Activated B cell treated with CpG ODN at 0.5 μM for 24 hours (primary cell): ENCODE data around the gene GABRB2. TPM values are rescaled to one million over a fixed set of nuclear protein-coding genes. Genes with fewer than 3 reads are reported as not detected.

ENCODE experiments used
- ATAC-seq: fragments of 200-7000 bp; cut with Tn5 transposase; one replicate; pipeline ENCODE4 v1.10.0; 2021; ENCODE audit warnings: low read depth, mild to moderate bottlenecking, moderate library complexity
- CTCF ChIA-PET: fragments of 350-600 bp; sonication (Branson Sonifier 250); formaldehyde crosslinking; loops from one replicate; lab custom pipeline; 2021; ENCODE audit warnings: antibody characterized with exemption; lab: Charles Lee
- POLR2A ChIA-PET: fragments of 350-600 bp; sonication (Branson Sonifier 250); formaldehyde crosslinking; loops from one replicate; lab custom pipeline; 2021; ENCODE audit warnings: antibody characterized with exemption; lab: Charles Lee
- DNase-seq: peaks from one replicate; pipeline ENCODE4 v3.0.0; 2022
- H3K27ac Mint-ChIP-seq: one replicate; pipeline ENCODE4 v1.8.0; 2020; ENCODE audit warnings: mixed read lengths
- H3K27me3 Mint-ChIP-seq: one replicate; pipeline ENCODE4 v1.8.0; 2021; ENCODE audit warnings: mixed read lengths
- H3K36me3 Mint-ChIP-seq: one replicate; pipeline ENCODE4 v1.8.0; 2021; ENCODE audit warnings: low read depth, mixed read lengths
- H3K4me1 Mint-ChIP-seq: one replicate; pipeline ENCODE4 v1.8.0; 2021; ENCODE audit warnings: mixed read lengths
- H3K4me3 Mint-ChIP-seq: one replicate; pipeline ENCODE4 v1.8.0; 2020; ENCODE audit warnings: mild to moderate bottlenecking, mixed read lengths
- H3K9me3 Mint-ChIP-seq: one replicate; pipeline ENCODE4 v1.8.0; 2020; ENCODE audit warnings: mixed read lengths
- intact Hi-C: fragments of 100-400 bp; cut with micrococcal nuclease; formaldehyde crosslinking; loops from one replicate; pipeline ENCODE4 v1.15.1; 2024
- total RNA-seq: library from RNA; stranded (reverse); gene quantifications from 2 replicates; pipeline ENCODE4 v1.2.3, GENCODE V29; 2022
- TF ChIP-seq, protein P1 (sequence below): fragments of 200-600 bp; IDR thresholded peaks from one replicate; pipeline ENCODE4 v1.8.0; 2022; ENCODE audit warnings: antibody characterized with exemption, mild to moderate bottlenecking

GABRB2 gene
- total RNA-seq, 1 donor from 2014 or later, result not detected

DNA sequence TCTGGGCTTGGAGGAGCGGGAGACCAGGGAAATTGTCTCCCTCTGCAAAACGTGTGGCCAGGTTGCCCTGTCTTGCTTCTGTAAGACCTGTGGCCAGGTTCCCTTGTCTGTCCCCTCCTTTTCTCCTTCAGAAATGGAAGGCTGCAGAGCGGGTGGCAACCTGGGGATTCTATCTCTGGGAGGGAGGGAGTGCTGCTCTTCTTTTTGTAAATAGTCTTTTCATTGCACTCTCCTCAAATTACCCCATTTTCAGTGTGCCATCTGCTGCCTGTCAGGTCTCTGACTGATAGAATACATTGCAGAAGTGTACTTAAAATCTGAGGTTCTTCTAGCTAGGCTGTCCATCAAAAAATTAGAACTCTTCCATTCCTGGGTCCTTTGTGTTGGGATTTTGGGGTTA lies 126.0 kb downstream of the GABRB2 start:
- POLR2A ChIA-PET, result no interaction called here
- no peaks in the 10 kb centered on the region for H3K9me3 Mint-ChIP-seq
- TF ChIP-seq, protein P1, sequence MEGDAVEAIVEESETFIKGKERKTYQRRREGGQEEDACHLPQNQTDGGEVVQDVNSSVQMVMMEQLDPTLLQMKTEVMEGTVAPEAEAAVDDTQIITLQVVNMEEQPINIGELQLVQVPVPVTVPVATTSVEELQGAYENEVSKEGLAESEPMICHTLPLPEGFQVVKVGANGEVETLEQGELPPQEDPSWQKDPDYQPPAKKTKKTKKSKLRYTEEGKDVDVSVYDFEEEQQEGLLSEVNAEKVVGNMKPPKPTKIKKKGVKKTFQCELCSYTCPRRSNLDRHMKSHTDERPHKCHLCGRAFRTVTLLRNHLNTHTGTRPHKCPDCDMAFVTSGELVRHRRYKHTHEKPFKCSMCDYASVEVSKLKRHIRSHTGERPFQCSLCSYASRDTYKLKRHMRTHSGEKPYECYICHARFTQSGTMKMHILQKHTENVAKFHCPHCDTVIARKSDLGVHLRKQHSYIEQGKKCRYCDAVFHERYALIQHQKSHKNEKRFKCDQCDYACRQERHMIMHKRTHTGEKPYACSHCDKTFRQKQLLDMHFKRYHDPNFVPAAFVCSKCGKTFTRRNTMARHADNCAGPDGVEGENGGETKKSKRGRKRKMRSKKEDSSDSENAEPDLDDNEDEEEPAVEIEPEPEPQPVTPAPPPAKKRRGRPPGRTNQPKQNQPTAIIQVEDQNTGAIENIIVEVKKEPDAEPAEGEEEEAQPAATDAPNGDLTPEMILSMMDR, result no peak
- no peaks in the 10 kb centered on the region for H3K27me3 Mint-ChIP-seq
- intact Hi-C loops, result no loop called here
- H3K36me3 Mint-ChIP-seq, result no peaks in the 10 kb centered on the region
- CTCF ChIA-PET, result no interaction called here
- H3K4me3 Mint-ChIP-seq, result no peak overlapping the region
- no peak overlapping the region for H3K27ac Mint-ChIP-seq
- DNase-seq (no peak), ATAC-seq (no peak)
- no peaks in the 10 kb centered on the region for H3K4me1 Mint-ChIP-seq

DNA sequence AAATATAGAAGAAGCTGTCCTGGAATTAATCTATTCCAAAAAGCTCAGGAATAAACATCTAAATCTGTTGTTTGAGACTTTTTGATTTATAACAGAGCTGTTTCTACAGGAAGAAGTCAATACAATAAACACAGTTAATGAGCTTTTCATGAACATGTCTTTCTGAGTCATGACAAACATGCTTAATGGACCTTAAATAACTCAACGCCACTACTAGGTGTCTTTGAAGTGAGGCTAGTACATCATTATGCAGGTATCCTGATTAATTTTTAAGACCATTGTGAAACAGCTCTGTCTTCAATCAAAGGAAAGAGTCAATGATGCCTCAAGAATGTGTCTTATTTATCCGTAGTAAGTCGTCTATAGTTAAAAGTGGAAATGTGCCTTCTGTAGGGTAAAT lies 131.6 kb downstream of the GABRB2 start:
- Mint-ChIP-seq H3K36me3 (no peaks in the 10 kb centered on the region), H3K4me3 (no peak overlapping the region), H3K27me3 (no peaks in the 10 kb centered on the region), H3K9me3 (no peaks in the 10 kb centered on the region), H3K4me1 (no peaks in the 10 kb centered on the region), H3K27ac (no peak overlapping the region)
- ChIA-PET POLR2A (no interaction called here), CTCF (no interaction called here)
- DNase-seq (no peak), ATAC-seq (no peak)
- intact Hi-C loops, result no loop called here
- TF ChIP-seq, protein P1, result no peak

DNA sequence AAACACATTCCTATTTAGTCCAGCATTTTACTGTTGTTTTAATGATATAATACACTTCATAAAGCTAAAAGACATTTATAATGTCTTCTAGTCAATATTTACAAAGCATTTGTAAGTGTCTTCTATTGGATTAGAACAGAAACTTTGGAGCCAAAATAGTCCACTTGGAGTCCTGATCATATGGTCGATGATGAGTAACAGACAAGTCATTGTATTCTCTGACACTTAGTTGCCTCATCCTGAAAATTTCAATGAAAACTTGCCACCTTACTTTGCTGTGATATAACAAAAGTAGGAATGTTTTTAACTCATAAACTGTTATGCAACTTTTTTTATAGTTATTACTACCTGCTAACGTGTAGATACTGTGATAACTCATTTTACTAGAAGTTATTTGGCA lies 132.5 kb downstream of the GABRB2 start:
- Mint-ChIP-seq H3K27ac (no peak overlapping the region), H3K4me1 (no peaks in the 10 kb centered on the region), H3K36me3 (no peaks in the 10 kb centered on the region), H3K9me3 (no peaks in the 10 kb centered on the region), H3K4me3 (no peak overlapping the region), H3K27me3 (no peaks in the 10 kb centered on the region)
- POLR2A ChIA-PET, result no interaction called here
- no peak for DNase-seq
- CTCF ChIA-PET, result no interaction called here
- TF ChIP-seq, protein P1, result no peak
- intact Hi-C loops, result no loop called here
- ATAC-seq, result no peak

DNA sequence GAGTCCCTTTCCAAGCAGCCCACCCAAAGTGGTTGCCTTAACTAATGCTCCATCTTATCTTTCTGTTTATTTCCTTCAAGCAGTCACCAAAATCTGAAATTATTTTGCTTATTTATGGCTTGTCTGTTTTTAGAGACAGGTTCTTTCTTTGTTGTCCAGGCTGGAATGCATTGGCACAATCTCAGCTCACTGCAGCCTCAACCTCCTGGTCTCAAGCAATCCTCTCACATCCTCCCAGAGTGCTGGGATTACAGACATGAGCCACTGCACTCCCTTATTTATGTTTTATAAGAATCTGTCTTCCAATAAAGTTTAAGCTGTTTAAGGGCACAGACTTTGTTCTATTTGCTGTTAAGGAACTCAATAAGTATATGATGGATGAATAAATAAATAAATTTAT lies 133.7 kb downstream of the GABRB2 start:
- no peaks in the 10 kb centered on the region for H3K36me3 Mint-ChIP-seq
- DNase-seq (no peak), ATAC-seq (no peak)
- intact Hi-C loops, result no loop called here
- ChIA-PET POLR2A (no interaction called here), CTCF (no interaction called here)
- TF ChIP-seq, protein P1, result no peak
- H3K27me3 Mint-ChIP-seq, result no peaks in the 10 kb centered on the region
- no peak overlapping the region for H3K27ac Mint-ChIP-seq
- no peaks in the 10 kb centered on the region for H3K9me3 Mint-ChIP-seq
- H3K4me3 Mint-ChIP-seq, result no peak overlapping the region
- no peaks in the 10 kb centered on the region for H3K4me1 Mint-ChIP-seq

DNA sequence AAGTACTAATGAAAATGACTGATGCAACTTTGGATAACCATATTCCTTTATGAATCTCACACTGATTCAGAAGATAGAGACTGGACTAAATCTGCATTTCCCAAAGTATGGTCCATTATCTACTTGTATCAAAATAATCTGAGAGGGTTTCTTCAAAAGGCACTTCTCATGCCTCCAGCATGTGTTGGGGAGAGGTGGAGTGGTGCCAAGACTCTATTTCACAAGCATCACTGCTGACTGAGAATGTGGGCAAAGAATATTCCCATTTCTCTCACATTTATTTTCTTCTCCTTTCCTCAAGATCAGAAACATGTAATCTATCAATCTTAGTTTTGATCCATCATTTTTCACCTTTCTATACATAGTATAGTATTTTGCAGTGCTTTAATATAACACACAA lies 135.4 kb downstream of the GABRB2 start:
- H3K4me1 Mint-ChIP-seq, result no peaks in the 10 kb centered on the region
- POLR2A ChIA-PET, result no interaction called here
- no peaks in the 10 kb centered on the region for H3K27me3 Mint-ChIP-seq
- no peak overlapping the region for H3K4me3 Mint-ChIP-seq
- DNase-seq (no peak), ATAC-seq (no peak)
- H3K27ac Mint-ChIP-seq, result no peak overlapping the region
- intact Hi-C loops, result no loop called here
- CTCF ChIA-PET, result no interaction called here
- no peaks in the 10 kb centered on the region for H3K36me3 Mint-ChIP-seq
- TF ChIP-seq, protein P1, result no peak
- no peaks in the 10 kb centered on the region for H3K9me3 Mint-ChIP-seq
